Cardiac muscle cell (in vitro differentiated cells and primary cell): ENCODE results near the gene PKP4. TPM values are rescaled to one million over a fixed set of nuclear protein-coding genes. Genes with fewer than 3 reads are reported as not detected.

Experiments
- DNase-seq, 2 donors: peaks; one replicate each; pipeline versions ENCODE4 v3.0.0 to v3.0.0-alpha.2; 2010 to 2017; ENCODE audit warnings: low read depth in 1 of 2, low spot score in 1 of 2
- H3K27ac ChIP-seq: fragments of 200-600 bp; sonication (generic); 2 replicates; pipeline ENCODE4 v1.5.1; 2016
- H3K27me3 ChIP-seq: fragments of 200-600 bp; sonication (generic); 2 replicates; pipeline ENCODE4 v1.6.0; 2016; ENCODE audit warnings: control low read depth
- H3K36me3 ChIP-seq: fragments of 200-600 bp; sonication (generic); 2 replicates; pipeline ENCODE4 v1.5.1; 2016; ENCODE audit warnings: control low read depth
- H3K4me1 ChIP-seq: fragments of 200-600 bp; sonication (generic); 2 replicates; pipeline ENCODE4 v1.8.1; 2017; ENCODE audit warnings: low read depth, mild to moderate bottlenecking, mixed run types
- H3K4me3 ChIP-seq: fragments of 200-600 bp; sonication (generic); 2 replicates; pipeline ENCODE4 v1.5.1; 2016; ENCODE audit warnings: mild to moderate bottlenecking
- H3K9me3 ChIP-seq: fragments of 200-600 bp; sonication (generic); 2 replicates; pipeline ENCODE4 v1.5.1; 2017; ENCODE audit warnings: low read depth, mild to moderate bottlenecking, control low read depth
- CTCF ChIP-seq: IDR thresholded peaks from 2 replicates; pipeline ENCODE4 v1.5.1; 2012; ENCODE audit warnings: low read depth, mild to moderate bottlenecking, low read length
- polyA plus RNA-seq: library from polyadenylated mRNA; unstranded; fragments of >200 nt; fragmentation: Nextera tagmentation; extraction: Ambion mirVana; gene quantifications from 2 replicates; pipeline ENCODE4 v1.2.1, GENCODE V29; 2016
- total RNA-seq: library from RNA; depleted of rRNA; stranded (reverse); fragments of >200 nt; gene quantifications from 2 replicates; pipeline ENCODE4 v1.2.3, GENCODE V29; 2016

PKP4 gene
- total RNA-seq = 43.8 and 73.1 TPM in 2 replicates
- polyA plus RNA-seq = 7.2 and 17.6 TPM in 2 replicates

- TF ChIP-seq CTCF = no peak
- Histone ChIP-seq H3K4me1 (peaks cover 23% of the 10 kb centered on the region), H3K36me3 (no peaks in the 10 kb centered on the region), H3K4me3 (peak within 1 kb of the TSS; percentile 83), H3K27me3 (no peaks in the 10 kb centered on the region), H3K9me3 (no peaks in the 10 kb centered on the region), H3K27ac (peak within 1 kb of the TSS; percentile 96)
- peak; percentile 94 to 96 for DNase-seq
Measured at GRCh38 chr2:158456309-158457066, at the start of gene PKP4, which contains the start of gene CCDC148. Gene PKP4, plus strand, starts transcription at chr2:158456952. Its CDS starts 76,233 bp downstream, at chr2:158533185. Gene CCDC148, minus strand, starts transcription at chr2:158456753. Its CDS starts 314 bp downstream, at chr2:158456439.

GRCh38 chr2:158407031-158407430, 49.7 kb upstream of the PKP4 start:
- DNase-seq = no peak
- Histone ChIP-seq H3K36me3 (no peaks in the 10 kb centered on the region), H3K9me3 (no peaks in the 10 kb centered on the region), H3K27ac (no peak overlapping the region), H3K4me1 (no peaks in the 10 kb centered on the region), H3K27me3 (no peaks in the 10 kb centered on the region), H3K4me3 (no peak overlapping the region)
- TF ChIP-seq CTCF = no peak

GRCh38 chr2:158410132-158410531, 46.6 kb upstream of the PKP4 start:
- Histone ChIP-seq H3K27ac (no peak overlapping the region), H3K4me1 (no peaks in the 10 kb centered on the region), H3K4me3 (no peak overlapping the region), H3K27me3 (no peaks in the 10 kb centered on the region), H3K9me3 (no peaks in the 10 kb centered on the region), H3K36me3 (no peaks in the 10 kb centered on the region)
- no peak for TF ChIP-seq CTCF
- DNase-seq = no peak

GRCh38 chr2:158411748-158412147, 45.0 kb upstream of the PKP4 start:
- Histone ChIP-seq H3K4me1 (no peaks in the 10 kb centered on the region), H3K9me3 (no peaks in the 10 kb centered on the region), H3K27ac (no peak overlapping the region), H3K4me3 (no peak overlapping the region), H3K27me3 (no peaks in the 10 kb centered on the region), H3K36me3 (no peaks in the 10 kb centered on the region)
- no peak for TF ChIP-seq CTCF
- no peak for DNase-seq

GRCh38 chr2:158412206-158412605, 44.5 kb upstream of the PKP4 start:
- TF ChIP-seq CTCF = no peak
- H3K27me3 ChIP-seq = no peaks in the 10 kb centered on the region
- no peak overlapping the region for H3K4me3 ChIP-seq
- no peak for DNase-seq
- no peaks in the 10 kb centered on the region for H3K4me1 ChIP-seq
- H3K36me3 ChIP-seq = no peaks in the 10 kb centered on the region
- H3K27ac ChIP-seq = no peak overlapping the region
- no peaks in the 10 kb centered on the region for H3K9me3 ChIP-seq
